ENCODE measurements around the gene EHD3. TPM values are rescaled to one million over a fixed set of nuclear protein-coding genes. Genes with fewer than 3 reads are reported as not detected.

Gene EHD3
- total and polyA plus RNA-seq, 2 of the 4 experiments (the other 2 are of a cell fraction) = 29.1 to 39.8 TPM

DNA sequence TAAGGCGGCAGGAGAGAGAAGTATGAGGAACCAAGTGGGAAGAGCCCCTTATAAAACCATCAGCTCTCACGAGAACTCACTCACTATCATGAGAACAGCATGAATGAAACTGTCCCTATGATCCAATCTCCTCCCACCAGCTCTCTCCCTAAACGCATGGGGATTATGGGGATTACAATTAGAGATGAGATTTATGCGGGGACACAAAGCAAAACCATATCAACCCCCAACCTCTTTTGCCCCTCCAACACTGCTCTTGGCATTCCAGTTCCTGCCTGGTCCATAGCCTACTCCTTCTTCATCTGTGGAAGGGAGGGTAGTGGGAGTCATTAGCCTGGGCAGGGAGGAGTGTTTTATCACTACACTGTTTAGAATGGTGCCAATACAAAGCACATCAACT, 1.4 kb upstream of the EHD3 start (continued):
- TF ChIP-seq, protein P1, sequence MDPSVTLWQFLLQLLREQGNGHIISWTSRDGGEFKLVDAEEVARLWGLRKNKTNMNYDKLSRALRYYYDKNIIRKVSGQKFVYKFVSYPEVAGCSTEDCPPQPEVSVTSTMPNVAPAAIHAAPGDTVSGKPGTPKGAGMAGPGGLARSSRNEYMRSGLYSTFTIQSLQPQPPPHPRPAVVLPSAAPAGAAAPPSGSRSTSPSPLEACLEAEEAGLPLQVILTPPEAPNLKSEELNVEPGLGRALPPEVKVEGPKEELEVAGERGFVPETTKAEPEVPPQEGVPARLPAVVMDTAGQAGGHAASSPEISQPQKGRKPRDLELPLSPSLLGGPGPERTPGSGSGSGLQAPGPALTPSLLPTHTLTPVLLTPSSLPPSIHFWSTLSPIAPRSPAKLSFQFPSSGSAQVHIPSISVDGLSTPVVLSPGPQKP (IDR thresholded peaks at IDR 0.05; ENCODE audit: borderline replicate concordance, low read depth, low read length) = no peak
- TF ChIP-seq RAD21 (IDR thresholded peaks at IDR 0.05; ENCODE audit: low read length) = no peak
- TF ChIP-seq BHLHE40 (IDR thresholded peaks at IDR 0.05; ENCODE audit: low read depth, low read length) = no peak

DNA sequence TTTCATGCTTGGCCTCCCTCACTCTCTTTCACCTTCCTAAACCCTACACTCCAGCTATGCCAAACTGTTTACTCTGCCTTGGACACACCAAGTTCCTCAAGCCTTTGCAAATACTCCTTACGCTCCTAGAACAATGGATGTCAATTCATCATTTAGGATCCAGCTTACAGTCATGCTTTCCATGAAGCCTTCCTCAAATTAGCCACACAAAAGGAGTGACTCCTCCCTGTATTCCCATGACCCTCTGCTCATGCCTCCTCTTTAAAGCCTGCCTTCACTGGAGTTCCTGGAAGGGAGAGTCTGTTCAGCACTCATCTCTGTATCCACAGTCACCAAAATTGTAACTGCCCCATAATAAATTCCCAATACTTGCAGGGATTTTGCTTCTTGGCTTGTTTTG, 721 bp upstream of the EHD3 start:
- no peak overlapping the region for H3K4ac ChIP-seq (ENCODE audit: low read depth, low read length)
- CTCF ChIA-PET = interaction anchor here (0.5 to 1.8 kb wide), 9 partner anchors 13 to 509 kb away, joined by 3 to 7 read pairs (median 3); no protein-coding TSS in a partner anchor
- H3K4me2 ChIP-seq (ENCODE audit: low read depth, low read length) = no peak overlapping the region
- no peak overlapping the region for H3K23ac ChIP-seq (ENCODE audit: low read depth, low read length)
- H2BK120ac ChIP-seq (ENCODE audit: low read depth, low read length) = no peak overlapping the region
- no peak overlapping the region for H2BK5ac ChIP-seq (ENCODE audit: low read depth, low read length, poor library complexity, severe bottlenecking)
- no peak for ATAC-seq (ENCODE audit: low read depth)
- no peak for DNase-seq
- H3K27ac ChIP-seq (ENCODE audit: insufficient read depth, low read length) = no peak overlapping the region
- POLR2A ChIA-PET (ENCODE audit: unreplicated experiment) = no interaction called here
- peaks cover 18% of the 10 kb centered on the region; the same call in 1 of the 2 replicates for H3K9me1 ChIP-seq (ENCODE audit: insufficient read depth, low read length)
- H2BK15ac ChIP-seq (ENCODE audit: low read depth, low read length) = no peak overlapping the region
- no peak overlapping the region for H3K18ac ChIP-seq (ENCODE audit: low read depth, low read length)
- WGBS, 2 experiments (ENCODE audit: extremely low coverage in 2 of 2, insufficient read length in 1 of 2) = 100% methylated on average over 1 of the region's 1 CpG; no CpG with 5 or more reads in 1 of the 2 experiments
- in situ Hi-C loops (cut with MboI; ENCODE audit: low sequenced_read_pairs) = loop anchor here (5.0 kb wide), 1 partner anchor 104 kb away; no protein-coding TSS in a partner anchor
- no peak overlapping the region for H2AK5ac ChIP-seq (ENCODE audit: low read depth, low read length)
- no peak overlapping the region for H4K5ac ChIP-seq (ENCODE audit: low read depth, low read length)
- no peaks in the 10 kb centered on the region for H3K36me3 ChIP-seq (ENCODE audit: control insufficient read depth, insufficient read depth, low read length)
- dilution Hi-C loops (cut with HindIII; ENCODE audit: low sequenced_read_pairs, unreplicated experiment) = no loop called here
- H4K8ac ChIP-seq (ENCODE audit: low read depth in 2 of 2, low read length in 2 of 2) = no peak overlapping the region
- no peak overlapping the region for H3K9ac ChIP-seq (ENCODE audit: low read depth, low read length)
- H3K79me1 ChIP-seq (ENCODE audit: low read depth in 1 of 2, low read length in 2 of 2) = peaks cover 12 to 26% of the 10 kb centered on the region in 2 experiments
- no TSS peak for BruUV-seq (replicated peaks)
- no peaks in the 10 kb centered on the region for H3K9me3 ChIP-seq (ENCODE audit: control insufficient read depth, insufficient read depth, low read length)
- no peak overlapping the region for H3K56ac ChIP-seq (ENCODE audit: extremely low read depth, insufficient read depth, low read length)
- peaks cover 8% of the 10 kb centered on the region; the same call in 1 of the 2 replicates for H3K4me1 ChIP-seq (ENCODE audit: control insufficient read depth, insufficient read depth, low read length)
- H3K14ac ChIP-seq (replicated peaks; ENCODE audit: low read depth, low read length) = no peak overlapping the region
- no peak overlapping the region for H2BK20ac ChIP-seq (ENCODE audit: low read depth, low read length)
- no peak overlapping the region for H2AK9ac ChIP-seq (replicated peaks; ENCODE audit: low read depth, low read length, poor library complexity)
- intact Hi-C loops (cut with micrococcal nuclease) = loop anchor here (5.0 kb wide), 1 partner anchor 289 kb away; no protein-coding TSS in a partner anchor
- peak overlapping the region; percentile 67 for H2AFZ ChIP-seq (replicated peaks; ENCODE audit: low read length, poor library complexity)
- no peak overlapping the region for H4K91ac ChIP-seq (ENCODE audit: insufficient read depth, low read depth, low read length)
- H3K27me3 ChIP-seq (ENCODE audit: control insufficient read depth, insufficient read depth, low read length) = peaks cover 6% of the 10 kb centered on the region; the same call in 1 of the 2 replicates
- no peak overlapping the region for H3K4me3 ChIP-seq (ENCODE audit: insufficient read depth, low read depth, low read length)
- TF ChIP-seq SMC3 (IDR thresholded peaks at IDR 0.05; ENCODE audit: low read depth, low read length) (no peak), MXI1 (IDR thresholded peaks at IDR 0.05; ENCODE audit: borderline replicate concordance, low read depth, low read length) (no peak), RFX5 (IDR thresholded peaks at IDR 0.05; ENCODE audit: low read depth, low read length) (no peak), RCOR1 (IDR thresholded peaks at IDR 0.05; ENCODE audit: insufficient replicate concordance, low read length) (no peak), MAZ (IDR thresholded peaks at IDR 0.05; ENCODE audit: borderline replicate concordance, low read depth, low read length) (no peak), MAFK (IDR thresholded peaks at IDR 0.05; ENCODE audit: low read depth, low read length) (no peak), CEBPB (IDR thresholded peaks at IDR 0.05; ENCODE audit: low read depth, low read length) (no peak), RAD21 (IDR thresholded peaks at IDR 0.05; ENCODE audit: low read length) (no peak), POLR2A (IDR thresholded peaks at IDR 0.05; ENCODE audit: low read depth, low read length) (no peak), BHLHE40 (IDR thresholded peaks at IDR 0.05; ENCODE audit: low read depth, low read length) (no peak)
- TF ChIP-seq, protein P2, sequence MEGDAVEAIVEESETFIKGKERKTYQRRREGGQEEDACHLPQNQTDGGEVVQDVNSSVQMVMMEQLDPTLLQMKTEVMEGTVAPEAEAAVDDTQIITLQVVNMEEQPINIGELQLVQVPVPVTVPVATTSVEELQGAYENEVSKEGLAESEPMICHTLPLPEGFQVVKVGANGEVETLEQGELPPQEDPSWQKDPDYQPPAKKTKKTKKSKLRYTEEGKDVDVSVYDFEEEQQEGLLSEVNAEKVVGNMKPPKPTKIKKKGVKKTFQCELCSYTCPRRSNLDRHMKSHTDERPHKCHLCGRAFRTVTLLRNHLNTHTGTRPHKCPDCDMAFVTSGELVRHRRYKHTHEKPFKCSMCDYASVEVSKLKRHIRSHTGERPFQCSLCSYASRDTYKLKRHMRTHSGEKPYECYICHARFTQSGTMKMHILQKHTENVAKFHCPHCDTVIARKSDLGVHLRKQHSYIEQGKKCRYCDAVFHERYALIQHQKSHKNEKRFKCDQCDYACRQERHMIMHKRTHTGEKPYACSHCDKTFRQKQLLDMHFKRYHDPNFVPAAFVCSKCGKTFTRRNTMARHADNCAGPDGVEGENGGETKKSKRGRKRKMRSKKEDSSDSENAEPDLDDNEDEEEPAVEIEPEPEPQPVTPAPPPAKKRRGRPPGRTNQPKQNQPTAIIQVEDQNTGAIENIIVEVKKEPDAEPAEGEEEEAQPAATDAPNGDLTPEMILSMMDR (conservative IDR thresholded peaks at IDR 0.05; ENCODE audit: low read depth, low read length) = no peak
- H4K20me1 ChIP-seq (ENCODE audit: insufficient read depth, low read length) = peaks cover 15% of the 10 kb centered on the region
